Endothelial cell of umbilical vein (primary cell): ENCODE data around the gene COASY. TPM values are rescaled to one million over a fixed set of nuclear protein-coding genes. Genes with fewer than 3 reads are reported as not detected.

Experiments
- BruUV-seq: library from RNA; stranded (reverse); fragments of 400-500 nt; replicated peaks from 2 replicates; lab custom pipeline; 2021; lab: Mats Ljungman, UMichigan
- CTCF ChIA-PET: fragments of 300-600, 350-600 bp; sonication (Branson Sonifier 250); formaldehyde crosslinking; loops from one replicate; lab custom pipeline; 2021; ENCODE audit warnings: antibody characterized with exemption, inconsistent platforms; lab: Charles Lee
- POLR2A ChIA-PET: fragments of 300-600, 350-600 bp; sonication (Branson Sonifier 250); formaldehyde crosslinking; loops from one replicate; lab custom pipeline; 2021; ENCODE audit warnings: antibody characterized with exemption, inconsistent platforms; lab: Charles Lee
- DNase-seq: peaks from one replicate; pipeline ENCODE4 v3.0.0-alpha.2; 2011; ENCODE audit warnings: low read depth, low spot score
- FAIRE-seq: peaks from 2 replicates; lab custom pipeline; 2011; peaks lifted over from hg19 to GRCh38; lab: Jason Lieb, UNC
- H2AFZ ChIP-seq: 2 replicates; pipeline ENCODE4 v1.6.0; 2012; ENCODE audit warnings: low read depth, low read length, control low read depth, inconsistent platforms
- H3K27ac ChIP-seq: 2 replicates; pipeline ENCODE4 v1.5.1; 2011; ENCODE audit warnings: low read depth, mild to moderate bottlenecking, control low read depth, low read length, moderate library complexity; ENCODE audit not compliant: insufficient read depth
- H3K27me3 ChIP-seq, 2 experiments: 2 replicates each; pipeline versions ENCODE4 v1.6.0 to v1.6.1; 2011; ENCODE audit warnings: low read length in 2 of 2, mixed read lengths in 1 of 2; ENCODE audit not compliant: control insufficient read depth in 2 of 2, insufficient read depth in 2 of 2
- H3K36me3 ChIP-seq, 2 experiments: 2 replicates in 1 of 2; 3 replicates in 1 of 2; pipeline ENCODE4 v1.5.1; 2011; ENCODE audit warnings: low read length in 2 of 2, mild to moderate bottlenecking in 1 of 2, moderate library complexity in 1 of 2; ENCODE audit not compliant: control insufficient read depth in 2 of 2, insufficient read depth in 2 of 2; ENCODE audit errors: extremely low read depth in 1 of 2
- H3K4me1 ChIP-seq: 3 replicates; pipeline ENCODE4 v1.5.1; 2011; ENCODE audit warnings: mild to moderate bottlenecking, low read length; ENCODE audit not compliant: control insufficient read depth, insufficient read depth; ENCODE audit errors: extremely low read depth
- H3K4me2 ChIP-seq: 2 replicates; pipeline ENCODE4 v1.6.1; 2011; ENCODE audit warnings: low read length, control low read depth, mixed read lengths; ENCODE audit not compliant: insufficient read depth
- H3K4me3 ChIP-seq, 3 experiments: fragments of 200-600 bp in 1 of 3; sonication (generic), shearing (Covaris generic) in 1 of 3; replicated peaks in 1 of 3; 2 replicates each; pipeline ENCODE4 v1.5.1; 2011 to 2016; ENCODE audit warnings: control low read depth in 3 of 3, low read length in 3 of 3, mild to moderate bottlenecking in 2 of 3, inconsistent platforms in 1 of 3, low read depth in 1 of 3, moderate library complexity in 1 of 3; ENCODE audit not compliant: insufficient read depth in 1 of 3
- H3K79me2 ChIP-seq: 2 replicates; pipeline ENCODE4 v1.6.0; 2012; ENCODE audit warnings: low read length, inconsistent platforms; ENCODE audit not compliant: control insufficient read depth, insufficient read depth
- H3K9ac ChIP-seq: replicated peaks from 2 replicates; pipeline ENCODE3; 2011; ENCODE audit warnings: low read length, control low read depth; ENCODE audit not compliant: insufficient read depth; ENCODE audit errors: extremely low read depth
- H3K9me1 ChIP-seq: replicated peaks from 3 replicates; pipeline ENCODE4 v1.6.0; 2011; ENCODE audit warnings: mild to moderate bottlenecking, low read length; ENCODE audit not compliant: control insufficient read depth, insufficient read depth; ENCODE audit errors: extremely low read depth
- H3K9me3 ChIP-seq: replicated peaks from 2 replicates; pipeline ENCODE4 v1.5.1; 2012; ENCODE audit warnings: low read length, inconsistent platforms; ENCODE audit not compliant: control insufficient read depth, insufficient read depth
- H4K20me1 ChIP-seq: replicated peaks from 2 replicates; pipeline ENCODE3; 2011; ENCODE audit warnings: mild to moderate bottlenecking, low read length; ENCODE audit not compliant: control insufficient read depth, insufficient read depth; ENCODE audit errors: extremely low read depth
- CTCF ChIP-seq, 2 donors: IDR thresholded peaks; 1 replicate in 1 of 2; 2 replicates in 1 of 2; pipeline ENCODE4 v1.5.1; 2011; ENCODE audit warnings: low read length in 2 of 2, mild to moderate bottlenecking in 2 of 2, moderate library complexity in 2 of 2, control low read depth in 1 of 2, inconsistent platforms in 1 of 2, low read depth in 1 of 2; ENCODE audit not compliant: insufficient read depth in 1 of 2; ENCODE audit errors: extremely low read depth in 1 of 2
- EZH2 ChIP-seq: IDR thresholded peaks from 2 replicates; pipeline ENCODE4 v1.6.1; 2012; ENCODE audit warnings: borderline replicate concordance, low read depth, mild to moderate bottlenecking, moderate library complexity, low read length, inconsistent platforms; ENCODE audit not compliant: severe bottlenecking
- FOS ChIP-seq: IDR thresholded peaks from 2 replicates; pipeline ENCODE4 v1.6.1; 2011; ENCODE audit warnings: mild to moderate bottlenecking, low read length, moderate library complexity, borderline replicate concordance; ENCODE audit not compliant: insufficient read depth
- GATA2 ChIP-seq: IDR thresholded peaks from 2 replicates; pipeline ENCODE4 v1.7.0; 2011; ENCODE audit warnings: low read depth, mild to moderate bottlenecking, moderate library complexity, mixed read lengths, low read length; ENCODE audit not compliant: insufficient read length, insufficient read depth
- JUN ChIP-seq: IDR thresholded peaks from 2 replicates; pipeline ENCODE4 v1.6.1; 2011; ENCODE audit warnings: borderline replicate concordance, low read depth; ENCODE audit not compliant: insufficient read length, insufficient read depth
- MAX ChIP-seq: IDR thresholded peaks from 2 replicates; pipeline ENCODE4 v1.6.1; 2011; ENCODE audit not compliant: insufficient read depth, insufficient read length
- MYC ChIP-seq: IDR thresholded peaks from one replicate; pipeline ENCODE4 v1.6.1; 2011; ENCODE audit warnings: mild to moderate bottlenecking, low read depth, low read length
- dilution Hi-C: fragments of 300-500 bp; cut with MboI; formaldehyde crosslinking; loops from one replicate; pipeline ENCODE4 v1.15.0; 2019; ENCODE audit warnings: low sequenced_read_pairs; ENCODE audit not compliant: extremely low pct_ligation_motif_present
- intact Hi-C: fragments of 100-400 bp; cut with micrococcal nuclease; formaldehyde crosslinking; loops from one replicate; pipeline ENCODE4 v1.10.0; 2022
- polyA plus RNA-seq, 4 experiments: library from polyadenylated mRNA; depleted of rRNA in 3 of 4; stranded (reverse) in 3 of 4; unstranded in 1 of 4; fragments of >200 nt; gene quantifications; 2 replicates each; pipeline versions ENCODE4 v1.2.1 to v1.2.3, GENCODE V29; 2011 to 2012; ENCODE audit warnings: missing spikeins in 1 of 4
- total RNA-seq: library from RNA; stranded (reverse); gene quantifications from 2 replicates; pipeline ENCODE4 v1.2.3, GENCODE V29; 2021

Gene COASY
- total and polyA plus RNA-seq, 2 donors (not counting 3 experiments of a cell fraction or from before 2014, with no cell fraction given): 39.6 to 69.2 TPM

DNA sequence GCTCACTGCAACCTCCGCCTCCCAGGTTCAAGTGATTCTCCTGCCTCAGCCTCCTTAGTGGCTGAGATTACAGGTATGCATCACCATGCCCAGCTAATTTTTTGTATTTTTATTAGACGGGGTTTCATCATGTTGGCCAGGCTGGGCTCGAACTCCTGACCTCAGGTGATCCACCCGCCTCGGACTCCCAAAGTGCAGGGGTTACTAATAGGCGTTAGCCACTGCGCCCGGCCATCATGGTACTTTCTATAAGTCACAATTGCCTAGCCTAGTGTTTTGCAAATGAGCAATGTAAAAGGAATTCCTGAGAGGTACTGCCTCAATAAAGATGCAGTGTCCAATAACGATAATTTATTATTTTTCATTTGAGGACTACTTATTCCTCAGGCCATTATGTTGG lies 29.5 kb downstream of the COASY start:
- Histone ChIP-seq H3K4me3 (no peak overlapping the region), H3K9ac (no peak overlapping the region), H3K27ac (no peak overlapping the region), H3K9me3 (no peaks in the 10 kb centered on the region), H3K27me3 (no peaks in the 10 kb centered on the region), H3K9me1 (no peaks in the 10 kb centered on the region), H3K4me2 (no peak overlapping the region), H3K79me2 (no peaks in the 10 kb centered on the region), H3K4me1 (no peaks in the 10 kb centered on the region), H2AFZ (no peak overlapping the region), H3K36me3 (peaks cover 7 to 15% of the 10 kb centered on the region in 2 experiments), H4K20me1 (no peaks in the 10 kb centered on the region)
- dilution Hi-C loops: no loop called here
- TF ChIP-seq CTCF (IDR thresholded peaks at IDR 0.05; ENCODE audit: extremely low read depth in 1 of 2, insufficient read depth in 1 of 2, low read depth in 1 of 2, low read length in 2 of 2): no peak
- TF ChIP-seq EZH2: no peak
- no peak for TF ChIP-seq FOS
- no peak for TF ChIP-seq JUN
- TF ChIP-seq MAX: no peak
- no peak for TF ChIP-seq GATA2
- no peak for TF ChIP-seq MYC
- ChIA-PET POLR2A (no interaction called here), CTCF (interaction anchor here (1.1 to 2.6 kb wide), 2 partner anchors 9 to 13 kb away, joined by 3 to 13 read pairs; partner anchors contain the start of gene PSMC3IP)
- FAIRE-seq (no peak), DNase-seq (no peak)
- intact Hi-C loops: no loop called here
- BruUV-seq: no TSS peak
